RWPE1 (cell line): ENCODE data around the gene BBIP1.
A peak's percentile ranks its signal among the peaks of the same experiment; 100 is the strongest.

Source experiments
- CTCF ChIA-PET: fragments of 350-600 bp; sonication (Branson Sonifier 250); formaldehyde crosslinking; extraction: SDS; loops from one replicate; lab custom pipeline; 2021; lab: Yijun Ruan, JAX
- POLR2A ChIA-PET: fragments of 400-600 bp; formaldehyde crosslinking; extraction: SDS; loops from one replicate; lab custom pipeline; 2020; ENCODE audit warnings: antibody characterized with exemption; ENCODE audit not compliant: low non-redundant PET; lab: Yijun Ruan, JAX
- DNase-seq: peaks from one replicate; pipeline ENCODE4 v3.0.0; 2012; ENCODE audit warnings: low spot score
- H3K27ac ChIP-seq: fragments of 450-650 bp; 2 replicates; pipeline ENCODE4 v1.5.1; 2017
- CTCF ChIP-seq: fragments of 450-650 bp; conservative IDR thresholded peaks from 2 replicates; pipeline ENCODE4 v1.5.1; 2017; ENCODE audit warnings: low read depth, mild to moderate bottlenecking

BBIP1 gene

GRCh38 chr10:110863361-110863760 lies 55.6 kb downstream of the BBIP1 start:
- ChIA-PET POLR2A (no interaction called here), CTCF (no interaction called here)
- TF ChIP-seq CTCF, result no peak
- DNase-seq, result no peak
- no peak overlapping the region for H3K27ac ChIP-seq

- CTCF ChIA-PET, result no interaction called here
- no peak for TF ChIP-seq CTCF
- POLR2A ChIA-PET, result interaction anchor here (1.0 kb wide), 1 partner anchor 9 kb away, joined by 4 read pairs; the partner anchor contains the start of gene PDCD4
- DNase-seq, result no peak
- peak overlapping the region; percentile 76 for H3K27ac ChIP-seq
Measured at GRCh38 chr10:110862961-110863360, 56.0 kb downstream of the BBIP1 start.

GRCh38 chr10:110861930-110862649 lies 56.9 kb downstream of the BBIP1 start:
- POLR2A ChIA-PET, result interaction anchor here (1.0 kb wide), 1 partner anchor 9 kb away, joined by 4 read pairs; the partner anchor contains the start of gene PDCD4
- peak overlapping the region; percentile 76 for H3K27ac ChIP-seq
- CTCF ChIA-PET, result no interaction called here
- TF ChIP-seq CTCF, result no peak
- DNase-seq, result peak; percentile 77

- TF ChIP-seq CTCF, result no peak
- no peak for DNase-seq
- POLR2A ChIA-PET, result interaction anchor here (0.7 kb wide), 1 partner anchor 9 kb away, joined by 3 read pairs; no protein-coding TSS in a partner anchor
- no peak overlapping the region for H3K27ac ChIP-seq
- CTCF ChIA-PET, result interaction anchor here (1.1 kb wide), 1 partner anchor 9 kb away, joined by 3 read pairs; no protein-coding TSS in a partner anchor
Measured at GRCh38 chr10:110861476-110861875, 57.5 kb downstream of the BBIP1 start.

GRCh38 chr10:110860576-110861241 lies 58.3 kb downstream of the BBIP1 start:
- ChIA-PET CTCF (interaction anchor here (0.6 to 1.1 kb wide), 3 partner anchors 8 to 332 kb away, joined by 3 to 4 read pairs (median 3); no protein-coding TSS in a partner anchor), POLR2A (interaction anchor here (0.7 kb wide), 1 partner anchor 8 kb away, joined by 3 read pairs; no protein-coding TSS in a partner anchor)
- DNase-seq, result no peak
- peak overlapping the region; percentile 68 for H3K27ac ChIP-seq
- no peak for TF ChIP-seq CTCF

GRCh38 chr10:110859973-110860376 lies 59.0 kb downstream of the BBIP1 start:
- POLR2A ChIA-PET, result no interaction called here
- no peak for DNase-seq
- CTCF ChIA-PET, result no interaction called here
- no peak for TF ChIP-seq CTCF
- no peak overlapping the region for H3K27ac ChIP-seq
